ENCODE results near the gene HIBADH. TPM values are rescaled to one million over a fixed set of nuclear protein-coding genes. Genes with fewer than 3 reads are reported as not detected.

Gene HIBADH
- total RNA-seq, 4 donors from 2014 or later = 19.6 to 35.0 (median 30.5) TPM

DNA sequence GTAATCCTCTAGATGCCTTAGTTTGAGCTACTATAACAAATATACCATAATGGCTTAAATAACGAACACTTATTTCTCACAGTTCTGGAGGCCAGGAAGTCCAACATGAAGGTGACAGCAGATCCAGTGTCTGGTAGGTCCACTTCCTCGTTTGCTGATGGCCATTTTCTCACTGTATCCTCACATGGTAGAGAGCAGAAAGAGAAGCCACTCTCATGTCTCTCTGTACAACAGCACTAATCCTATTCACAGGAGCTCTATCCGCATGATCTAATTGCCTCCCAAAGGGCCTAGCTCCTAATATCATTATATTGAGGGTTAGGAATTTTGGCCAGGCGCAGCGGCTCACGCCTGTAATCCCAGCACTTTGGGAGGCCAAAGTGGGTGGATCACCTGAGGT, 10.2 kb downstream of the HIBADH start:
- TF ChIP-seq CTCF (IDR thresholded peaks at IDR 0.05) = no peak
- TF ChIP-seq POLR2A (IDR thresholded peaks at IDR 0.05) = no peak
- no peak overlapping the region for H3K4me3 ChIP-seq (ENCODE audit: low read depth, poor library complexity, severe bottlenecking)
- DNase-seq (ENCODE audit: low spot score in 2 of 2) = no peak
- intact Hi-C loops (cut with DNase I; ENCODE audit: low total_unique reads) = no loop called here
- WGBS, 2 donors = 94 to 96% methylated on average over 6 of the region's 6 CpGs

- intact Hi-C loops (cut with DNase I; ENCODE audit: low total_unique reads) = no loop called here
- no peak for DNase-seq (ENCODE audit: low spot score in 2 of 2)
- no peak overlapping the region for H3K4me3 ChIP-seq (ENCODE audit: low read depth, poor library complexity, severe bottlenecking)
- TF ChIP-seq POLR2A (IDR thresholded peaks at IDR 0.05) (no peak), CTCF (IDR thresholded peaks at IDR 0.05) (no peak)
Measured at GRCh38 chr7:27651702-27652101, 11.0 kb downstream of the HIBADH start.

DNA sequence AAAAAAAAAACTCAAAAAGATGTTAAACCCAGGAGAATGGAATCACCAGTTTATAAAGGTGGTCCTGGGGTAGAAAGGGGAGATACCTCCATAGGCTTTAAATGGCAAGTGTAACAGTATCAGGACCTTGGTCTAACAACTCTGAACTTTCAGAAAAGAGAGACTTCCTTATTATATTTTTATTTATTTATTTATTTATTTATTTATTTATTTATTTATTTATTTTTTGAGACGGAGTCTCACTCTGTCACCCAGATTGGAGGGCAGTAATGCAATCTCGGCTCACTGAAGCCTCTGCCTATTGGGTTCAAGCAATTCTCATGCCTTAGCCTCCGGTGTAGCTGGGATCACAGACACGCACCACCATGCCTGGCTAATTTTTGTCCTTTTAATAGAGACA, 12.4 kb downstream of the HIBADH start:
- intact Hi-C loops (cut with DNase I; ENCODE audit: low total_unique reads) = no loop called here
- TF ChIP-seq POLR2A (IDR thresholded peaks at IDR 0.05) = no peak
- TF ChIP-seq CTCF (IDR thresholded peaks at IDR 0.05) = no peak
- WGBS, 2 donors = 97 to 99% methylated on average over 4 of the region's 4 CpGs
- DNase-seq (ENCODE audit: low spot score in 2 of 2) = no peak
- no peak overlapping the region for H3K4me3 ChIP-seq (ENCODE audit: low read depth, poor library complexity, severe bottlenecking)

DNA sequence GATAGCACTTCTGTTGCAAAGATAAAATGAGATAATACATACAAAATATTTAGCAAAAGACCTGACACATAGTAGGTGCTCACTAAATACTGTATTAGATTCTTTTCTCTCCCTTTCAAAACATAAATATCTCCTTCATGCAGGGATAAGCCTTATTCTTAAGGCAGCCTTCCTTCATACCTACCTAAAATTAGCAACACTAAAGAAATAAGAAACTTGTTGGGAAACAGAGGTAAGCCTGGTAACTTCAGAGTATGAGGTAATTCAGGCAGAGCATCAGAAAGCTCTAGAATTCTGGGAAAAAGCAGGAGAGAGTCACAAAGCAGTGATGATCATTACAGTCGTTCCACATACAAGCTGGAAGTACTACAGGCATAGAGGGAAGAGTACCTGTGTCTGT, 15.2 kb downstream of the HIBADH start:
- TF ChIP-seq CTCF (IDR thresholded peaks at IDR 0.05) (no peak), POLR2A (IDR thresholded peaks at IDR 0.05) (no peak)
- no peak for DNase-seq (ENCODE audit: low spot score in 2 of 2)
- WGBS, 2 donors = 89 to 94% methylated on average over 1 of the region's 1 CpG
- intact Hi-C loops (cut with DNase I; ENCODE audit: low total_unique reads) = no loop called here
- no peak overlapping the region for H3K4me3 ChIP-seq (ENCODE audit: low read depth, poor library complexity, severe bottlenecking)

- H3K4me3 ChIP-seq (ENCODE audit: low read depth, poor library complexity, severe bottlenecking) = no peak overlapping the region
- DNase-seq (ENCODE audit: low spot score in 2 of 2) = no peak
- WGBS, 2 donors = 93 to 97% methylated on average over 9 of the region's 9 CpGs
- TF ChIP-seq CTCF (IDR thresholded peaks at IDR 0.05) (no peak), POLR2A (IDR thresholded peaks at IDR 0.05) (no peak)
- intact Hi-C loops (cut with DNase I; ENCODE audit: low total_unique reads) = no loop called here
Measured at GRCh38 chr7:27647046-27647445, 15.6 kb downstream of the HIBADH start.

- no peak for DNase-seq (ENCODE audit: low spot score in 2 of 2)
- 86 to 96% methylated on average over 2 of the region's 2 CpGs for WGBS, 2 donors
- H3K4me3 ChIP-seq (ENCODE audit: low read depth, poor library complexity, severe bottlenecking) = no peak overlapping the region
- TF ChIP-seq POLR2A (IDR thresholded peaks at IDR 0.05) = no peak
- no peak for TF ChIP-seq CTCF (IDR thresholded peaks at IDR 0.05)
- intact Hi-C loops (cut with DNase I; ENCODE audit: low total_unique reads) = no loop called here
Measured at GRCh38 chr7:27642271-27642670, 20.4 kb downstream of the HIBADH start.
